IPS-15b (cell line): ENCODE data around the gene GLUD1.
A peak's percentile ranks its signal among the peaks of the same experiment; 100 is the strongest.
"Not testable (repeated sequence)": the region's sequence is repeated elsewhere in the genome, so short reads cannot be mapped to it uniquely, and the experiment has no call there.

ENCODE experiments used
- H3K27me3 ChIP-seq: one replicate; pipeline ENCODE4 v1.6.1; 2013; ENCODE audit warnings: low read length; ENCODE audit not compliant: control insufficient read depth, insufficient read depth
- H3K36me3 ChIP-seq: one replicate; pipeline ENCODE4 v1.6.1; 2013; ENCODE audit warnings: low read length; ENCODE audit not compliant: control insufficient read depth, insufficient read depth
- H3K4me1 ChIP-seq: one replicate; pipeline ENCODE4 v1.6.1; 2013; ENCODE audit warnings: mild to moderate bottlenecking, low read length; ENCODE audit not compliant: control insufficient read depth, insufficient read depth
- H3K4me3 ChIP-seq: one replicate; pipeline ENCODE4 v1.5.1; 2013; ENCODE audit warnings: low read depth, low read length
- H3K9ac ChIP-seq: one replicate; pipeline ENCODE4 v1.6.1; 2013; ENCODE audit warnings: low read depth, mild to moderate bottlenecking, low read length
- H3K9me3 ChIP-seq: one replicate; pipeline ENCODE4 v1.6.1; 2013; ENCODE audit warnings: mild to moderate bottlenecking, low read length; ENCODE audit not compliant: control insufficient read depth, insufficient read depth

GLUD1 gene

GRCh38 chr10:87094373-87095235, at the start of gene GLUD1, which contains the start of gene SHLD2:
GLUD1 (minus strand) TSS chr10:87094843; CDS start chr10:87094769, 74 bp downstream.
SHLD2 (plus strand) TSS chr10:87095206; CDS start chr10:87151355, 56,149 bp downstream.
- Histone ChIP-seq H3K4me3 (peak within 1 kb of the TSS; percentile 89), H3K9ac (peak within 1 kb of the TSS; percentile 79), H3K36me3 (peaks cover 2% of the 10 kb centered on the region), H3K4me1 (peaks cover 18% of the 10 kb centered on the region), H3K27me3 (no peaks in the 10 kb centered on the region), H3K9me3 (no peaks in the 10 kb centered on the region)

- H3K9ac ChIP-seq, H3K36me3 ChIP-seq, H3K4me3 ChIP-seq, H3K27me3 ChIP-seq, H3K9me3 ChIP-seq, H3K4me1 ChIP-seq: not testable (repeated sequence)
Measured at GRCh38 chr10:87143109-87143418, 48.4 kb upstream of the GLUD1 start.

- H3K9me3 ChIP-seq, result not testable (repeated sequence)
Measured at GRCh38 chr10:87142230-87143108, 47.8 kb upstream of the GLUD1 start.

GRCh38 chr10:87137478-87137877, 42.8 kb upstream of the GLUD1 start:
- H3K4me3 ChIP-seq, H3K4me1 ChIP-seq, H3K9me3 ChIP-seq, H3K9ac ChIP-seq, H3K36me3 ChIP-seq, H3K27me3 ChIP-seq: not testable (repeated sequence)

More at GRCh38 chr10:87142230-87143108, 47.8 kb upstream of the GLUD1 start:
- H3K36me3 ChIP-seq, H3K9ac ChIP-seq, H3K4me3 ChIP-seq, H3K27me3 ChIP-seq, H3K4me1 ChIP-seq: not testable (repeated sequence)

- not testable (repeated sequence) for H3K4me3 ChIP-seq, H3K27me3 ChIP-seq
Measured at GRCh38 chr10:87134440-87134839, 39.8 kb upstream of the GLUD1 start.

GRCh38 chr10:87133936-87134335, 39.3 kb upstream of the GLUD1 start:
- not testable (repeated sequence) for H3K4me3 ChIP-seq, H3K36me3 ChIP-seq, H3K27me3 ChIP-seq, H3K9ac ChIP-seq, H3K9me3 ChIP-seq, H3K4me1 ChIP-seq

More at GRCh38 chr10:87134440-87134839, 39.8 kb upstream of the GLUD1 start:
- not testable (repeated sequence) for H3K9me3 ChIP-seq, H3K36me3 ChIP-seq, H3K9ac ChIP-seq, H3K4me1 ChIP-seq

- H3K27me3 ChIP-seq, H3K4me1 ChIP-seq, H3K9ac ChIP-seq, H3K36me3 ChIP-seq, H3K9me3 ChIP-seq, H3K4me3 ChIP-seq: not testable (repeated sequence)
Measured at GRCh38 chr10:87132176-87132575, 37.5 kb upstream of the GLUD1 start.

GRCh38 chr10:87127607-87128156, 33.0 kb upstream of the GLUD1 start:
- not testable (repeated sequence) for H3K4me1 ChIP-seq, H3K4me3 ChIP-seq, H3K9me3 ChIP-seq, H3K9ac ChIP-seq, H3K27me3 ChIP-seq, H3K36me3 ChIP-seq

- H3K36me3 ChIP-seq, H3K27me3 ChIP-seq, H3K4me3 ChIP-seq, H3K4me1 ChIP-seq, H3K9ac ChIP-seq, H3K9me3 ChIP-seq: not testable (repeated sequence)
Measured at GRCh38 chr10:87127048-87127447, 32.4 kb upstream of the GLUD1 start.

GRCh38 chr10:87123351-87123750, 28.7 kb upstream of the GLUD1 start:
- H3K36me3 ChIP-seq, H3K4me1 ChIP-seq, H3K9ac ChIP-seq, H3K9me3 ChIP-seq, H3K4me3 ChIP-seq, H3K27me3 ChIP-seq: not testable (repeated sequence)

GRCh38 chr10:87119029-87119428, 24.4 kb upstream of the GLUD1 start:
- H3K36me3 ChIP-seq, H3K9ac ChIP-seq, H3K9me3 ChIP-seq, H3K4me3 ChIP-seq, H3K4me1 ChIP-seq, H3K27me3 ChIP-seq: not testable (repeated sequence)

GRCh38 chr10:87118122-87118521, 23.5 kb upstream of the GLUD1 start:
- not testable (repeated sequence) for H3K4me1 ChIP-seq, H3K4me3 ChIP-seq, H3K9ac ChIP-seq

More at GRCh38 chr10:87118122-87118521, 23.5 kb upstream of the GLUD1 start:
- not testable (repeated sequence) for H3K27me3 ChIP-seq, H3K36me3 ChIP-seq, H3K9me3 ChIP-seq
